GM21515 (cell line): ENCODE measurements around the gene EEFSEC.

Source experiments
- ATAC-seq: cut with Tn5 transposase; IDR thresholded peaks from one replicate; pipeline ENCODE4 v1.9.1; 2021; ENCODE audit not compliant: unreplicated experiment

Gene EEFSEC

DNA sequence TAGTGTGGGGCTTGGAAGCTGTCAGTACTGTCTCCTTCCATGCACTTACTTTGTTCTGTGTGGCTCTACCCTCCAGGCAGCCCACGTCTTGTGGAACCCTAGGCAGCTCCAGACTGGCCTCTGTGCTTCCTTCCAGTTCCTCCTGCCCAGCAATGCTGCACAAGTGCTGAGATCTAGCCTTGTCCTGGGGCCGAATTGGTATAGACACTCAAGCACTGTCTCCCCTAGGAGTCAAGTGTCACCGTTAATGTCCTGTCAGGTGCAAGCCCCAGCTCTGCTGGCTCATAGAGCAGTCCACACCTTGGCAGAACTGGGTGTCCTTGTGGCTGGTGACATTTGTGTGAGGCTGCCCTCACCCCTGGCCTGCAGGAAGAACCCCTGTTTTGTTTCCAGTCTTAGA, 130.1 kb downstream of the EEFSEC start:
- no peak for ATAC-seq

DNA sequence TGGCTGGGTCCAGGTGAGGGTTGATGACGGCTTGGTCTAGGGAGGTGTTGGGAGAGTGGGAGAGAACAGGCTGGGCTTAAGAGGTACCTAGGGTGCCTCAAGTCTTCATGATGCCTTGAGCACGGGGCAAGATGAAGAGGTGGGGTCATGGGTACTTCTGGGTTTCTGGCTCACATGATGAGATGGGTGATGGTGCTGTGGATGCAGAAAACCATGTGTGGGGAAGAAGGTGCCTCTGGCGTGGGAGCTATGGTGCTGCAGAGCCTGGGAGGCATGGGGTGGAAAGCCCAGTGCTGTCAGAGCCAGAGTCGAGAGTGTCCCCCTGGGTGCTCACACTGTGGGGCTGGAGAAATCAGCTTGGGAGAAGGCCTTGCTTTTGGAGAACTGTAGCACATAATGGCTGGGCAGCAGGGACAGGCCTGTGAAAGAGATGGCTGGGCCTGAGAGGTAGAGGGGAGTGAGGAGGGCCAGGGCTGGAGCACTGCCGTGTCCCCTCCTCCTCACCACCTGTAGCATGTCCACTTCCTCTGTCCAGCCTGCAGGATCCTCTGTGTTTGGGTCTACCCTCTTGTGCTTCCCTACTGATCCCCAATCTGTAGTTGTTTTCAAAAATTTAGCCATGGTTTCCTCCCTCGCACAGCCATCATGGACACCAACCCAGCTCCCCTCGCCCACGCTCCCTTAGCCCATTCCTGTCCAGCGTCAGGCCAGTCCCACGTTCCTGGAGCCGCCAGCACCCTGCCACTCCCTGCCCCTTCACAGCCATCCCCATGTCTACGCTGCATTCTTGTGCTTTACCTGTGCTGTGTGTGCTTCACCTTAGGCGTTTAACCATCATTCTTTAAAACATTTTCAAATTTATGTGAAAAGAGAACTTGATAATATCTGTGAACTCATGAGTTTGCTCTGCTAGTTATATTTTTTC, 132.0 kb downstream of the EEFSEC start:
- ATAC-seq: no peak

DNA sequence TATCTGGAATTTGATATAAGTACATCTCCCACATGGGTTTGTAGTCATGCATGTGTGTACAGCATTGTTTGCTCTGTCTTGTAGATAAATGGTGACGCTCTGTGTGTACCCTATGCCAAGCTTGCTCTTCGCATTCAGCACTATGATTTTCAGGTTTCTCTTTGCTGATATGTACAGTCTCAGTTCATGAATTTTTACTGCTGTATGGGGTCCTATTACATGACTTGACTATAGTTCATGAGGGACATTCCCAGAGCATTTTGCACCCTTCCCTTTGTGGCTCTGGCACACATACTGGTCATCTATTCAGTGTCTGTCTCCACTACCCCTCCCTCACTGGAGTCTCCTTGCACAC, 132.7 kb downstream of the EEFSEC start:
- ATAC-seq: no peak

DNA sequence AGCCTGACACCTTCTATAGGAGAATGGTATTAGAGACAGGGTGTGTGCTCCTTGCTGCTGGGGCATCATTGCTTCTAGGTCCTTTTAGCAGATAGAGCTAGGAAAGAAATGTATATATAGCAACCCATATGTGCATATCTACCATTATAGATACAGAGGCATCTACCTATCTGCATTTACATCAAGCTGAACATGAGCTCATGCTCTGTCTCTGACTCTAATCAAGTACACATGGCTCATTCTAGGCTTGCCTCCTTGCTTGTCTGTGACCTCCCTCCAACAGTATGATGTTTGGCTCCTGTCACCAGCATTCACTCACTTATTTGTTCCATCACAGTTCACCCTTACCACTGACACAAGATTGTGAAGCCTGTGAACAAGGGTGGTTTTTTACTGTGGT, 133.4 kb downstream of the EEFSEC start:
- ATAC-seq: no peak

DNA sequence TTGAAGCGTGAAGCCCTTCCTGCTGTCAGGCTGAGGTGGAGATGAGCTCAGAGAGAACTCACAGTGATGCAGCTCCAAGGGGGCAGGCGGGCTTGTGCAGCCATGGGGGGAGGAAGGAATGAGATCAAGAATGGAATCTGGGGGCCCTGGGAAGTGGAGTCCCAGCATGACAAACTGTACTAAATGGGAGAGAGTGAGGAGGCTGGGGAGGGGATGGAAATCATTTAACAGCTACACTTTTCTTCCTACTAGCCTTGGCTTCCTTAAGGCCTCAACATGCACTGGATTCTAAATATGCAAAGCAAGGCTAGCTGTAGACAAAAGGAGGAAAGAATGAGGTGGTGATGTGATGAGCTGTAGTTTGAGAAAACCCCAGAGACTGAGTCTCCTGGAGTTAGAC, 133.9 kb downstream of the EEFSEC start:
- no peak for ATAC-seq

DNA sequence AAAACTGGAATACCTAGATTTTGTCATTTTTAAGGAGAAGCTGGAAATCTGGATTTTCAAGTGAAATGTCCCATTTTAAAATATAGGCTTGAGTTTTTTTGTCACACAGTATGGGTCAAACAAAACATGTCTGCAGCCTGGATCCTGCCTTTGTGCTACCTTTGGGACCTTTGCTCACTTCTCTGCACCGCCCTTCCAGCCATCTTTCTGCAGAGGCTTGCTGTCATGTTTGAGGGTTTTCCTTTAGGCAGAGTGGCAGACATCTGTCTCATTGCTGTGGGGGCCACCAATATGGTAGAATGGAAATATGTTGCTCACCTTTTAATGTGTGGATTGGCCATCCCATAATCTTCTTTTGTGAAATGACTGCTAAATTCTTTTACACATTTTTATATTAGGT, 136.3 kb downstream of the EEFSEC start:
- ATAC-seq: no peak

DNA sequence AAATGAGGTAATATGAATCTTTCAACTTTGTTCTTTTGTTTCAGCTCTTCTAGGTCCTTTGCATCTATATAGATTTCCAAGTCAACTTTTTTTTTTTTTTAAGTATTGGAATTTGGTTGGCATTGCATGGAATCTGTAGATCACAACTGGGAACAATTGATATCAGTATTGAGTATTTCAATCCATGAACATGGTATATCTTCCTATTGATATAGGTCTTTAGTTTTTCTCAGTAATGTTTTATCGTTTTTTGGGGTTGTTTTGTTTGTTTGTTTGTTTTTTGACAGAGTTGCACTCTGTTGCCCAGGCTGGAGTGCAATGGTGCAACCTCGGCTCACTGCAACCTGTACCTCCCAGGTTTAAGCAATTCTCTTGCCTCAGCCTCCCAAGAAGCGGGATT, 137.2 kb downstream of the EEFSEC start:
- no peak for ATAC-seq

DNA sequence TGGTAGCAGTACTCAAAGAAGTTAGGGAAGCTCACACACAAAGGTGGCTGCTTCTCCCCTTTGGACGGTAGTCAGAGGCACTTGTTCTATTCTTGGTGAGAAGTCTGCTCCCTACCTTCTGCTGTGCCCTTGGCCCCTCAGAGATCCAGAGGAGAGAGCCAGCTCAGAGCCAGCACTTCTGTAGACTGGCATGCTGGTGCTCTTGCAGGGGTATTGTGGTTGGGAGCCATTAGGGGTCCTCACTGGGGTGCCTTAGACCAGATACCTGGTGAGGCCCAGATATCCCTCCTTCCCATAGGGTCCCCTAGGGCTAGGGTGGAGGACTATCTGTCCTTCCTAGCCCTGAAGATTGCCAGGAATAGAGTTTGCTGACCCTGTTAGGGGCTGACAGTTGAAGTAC, 140.6 kb downstream of the EEFSEC start:
- no peak for ATAC-seq

DNA sequence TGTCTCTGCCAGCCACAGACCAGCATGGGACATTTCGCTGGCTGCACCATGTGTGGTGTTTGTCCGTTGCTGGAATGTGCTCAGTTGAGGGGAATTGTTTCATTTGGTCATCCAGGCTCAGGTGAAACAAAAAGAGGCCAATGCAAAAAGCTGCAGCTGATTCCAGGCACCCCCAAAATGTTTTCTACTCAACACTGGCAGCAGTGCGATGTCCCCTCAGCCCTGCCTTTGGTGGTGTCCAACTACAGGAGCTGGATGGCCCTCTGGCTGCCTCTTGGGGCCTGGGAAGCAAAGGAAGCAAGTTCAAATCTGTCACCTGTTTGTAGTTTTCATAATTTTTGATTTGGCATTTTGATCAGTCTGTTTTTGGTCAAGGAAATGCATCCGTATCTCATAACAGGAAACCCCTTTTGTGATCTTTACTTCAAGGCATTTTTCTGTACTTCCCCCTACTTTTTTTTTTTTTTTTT, 141.8 kb downstream of the EEFSEC start:
- no peak for ATAC-seq

DNA sequence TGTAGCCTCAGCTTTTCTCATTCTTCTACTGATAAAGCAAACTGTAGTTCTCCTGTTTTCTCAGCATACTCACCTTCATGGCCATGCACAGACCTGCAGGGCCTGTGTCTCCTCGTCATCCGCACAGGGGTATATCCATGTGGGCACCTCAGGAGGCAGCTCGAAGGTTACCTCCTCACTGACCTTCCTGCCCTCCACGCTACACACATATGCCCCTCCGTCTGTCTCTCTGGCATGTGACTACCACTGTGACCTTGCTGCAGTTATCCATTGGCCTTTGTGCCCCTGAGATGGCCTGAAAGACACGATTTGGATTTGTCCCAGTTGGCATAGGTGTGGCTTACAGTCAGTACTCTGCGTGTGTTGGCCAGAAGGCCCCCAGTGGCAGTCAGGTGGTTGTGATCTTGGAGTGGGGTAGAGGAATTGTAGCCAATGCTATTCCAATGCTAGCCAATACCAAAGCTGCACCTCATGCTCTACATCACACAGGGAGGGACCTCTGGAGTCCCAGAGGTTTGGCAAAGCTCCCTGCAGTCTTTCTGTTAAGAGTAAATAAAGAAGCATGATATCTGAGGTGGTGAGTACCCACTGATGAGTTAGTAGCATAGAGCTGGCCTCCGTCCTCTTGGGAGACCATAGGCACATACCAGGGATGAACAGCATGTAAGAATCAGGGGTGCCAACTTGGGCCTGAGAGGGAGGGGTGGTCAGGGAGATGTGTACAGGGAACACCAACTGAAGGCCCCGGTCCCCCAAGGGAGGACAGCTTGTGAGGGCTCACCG, 143.4 kb downstream of the EEFSEC start:
- ATAC-seq: no peak

DNA sequence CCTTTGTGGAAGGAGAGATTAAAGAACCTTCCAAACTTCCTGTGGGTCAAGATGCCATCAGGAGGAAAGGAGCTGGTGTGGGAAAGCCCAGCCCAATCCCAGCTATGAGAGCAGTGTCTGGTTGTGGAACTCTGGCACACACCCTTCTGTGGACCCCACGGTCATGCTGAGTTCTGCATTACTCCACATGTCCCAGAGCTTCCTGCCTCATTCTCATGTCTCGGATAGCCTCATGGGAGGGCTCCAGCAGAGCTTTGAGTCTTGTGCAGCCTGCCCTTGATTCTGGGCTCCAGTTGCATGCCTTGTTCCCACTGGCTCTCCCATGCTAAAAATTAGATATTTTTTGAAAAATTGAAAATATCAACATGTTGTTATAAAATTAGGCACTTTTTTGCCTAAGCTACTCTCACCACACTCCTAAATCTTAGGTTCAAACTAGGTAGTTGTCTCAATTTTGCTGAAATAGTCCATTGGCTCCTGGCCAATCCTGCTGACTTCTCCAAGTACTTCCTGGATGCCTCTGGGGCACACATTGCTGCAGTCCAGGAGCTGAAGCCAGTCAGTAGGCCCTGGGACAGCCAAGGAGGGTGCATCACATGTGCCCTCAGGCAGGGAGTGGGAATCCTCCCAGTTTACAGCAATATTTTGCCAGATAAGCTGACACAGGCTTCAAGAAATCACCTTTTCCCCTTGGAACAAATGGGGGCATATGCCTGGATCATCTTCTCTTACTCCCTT, 144.3 kb downstream of the EEFSEC start:
- ATAC-seq: no peak

DNA sequence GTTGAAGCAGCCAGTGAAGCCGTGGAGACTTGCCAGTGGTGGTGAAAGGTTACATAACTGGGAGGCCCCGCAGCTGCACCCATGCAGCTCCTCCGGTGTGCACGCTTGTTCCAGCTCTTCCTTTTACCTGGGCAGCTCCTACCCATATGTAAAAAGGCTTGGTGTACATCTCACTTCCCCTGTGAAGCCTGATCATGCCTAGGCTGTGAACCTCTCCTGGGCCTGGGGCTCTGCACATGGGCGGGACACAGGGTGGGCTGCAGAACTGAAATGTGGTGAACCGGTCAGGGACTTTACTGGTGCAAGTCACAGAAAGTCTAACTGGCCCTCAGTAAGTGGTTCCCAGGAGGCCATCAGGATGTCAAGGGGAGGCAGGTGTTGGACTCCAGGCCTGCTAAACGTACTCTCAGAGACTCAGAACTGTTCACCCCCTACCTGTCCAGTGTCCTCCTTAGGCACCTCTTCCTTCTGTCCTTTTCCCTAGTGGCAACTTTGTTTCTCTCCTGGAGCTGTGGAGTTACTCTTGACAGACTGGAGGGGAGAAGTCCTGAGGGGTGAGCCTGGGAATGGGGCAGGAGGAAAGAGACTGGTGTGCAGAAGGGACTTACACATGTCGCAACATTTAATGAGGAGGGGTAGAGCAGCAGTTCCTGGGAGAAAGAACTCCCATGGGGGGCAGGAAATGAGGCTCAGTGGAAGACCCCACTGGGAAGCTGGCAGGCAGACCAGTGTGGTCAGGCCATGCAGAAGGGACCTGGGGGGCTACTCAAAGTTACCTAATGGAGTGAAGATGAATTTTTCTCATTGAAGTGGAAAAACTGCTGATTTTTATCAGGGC, 148.1 kb downstream of the EEFSEC start:
- no peak for ATAC-seq

DNA sequence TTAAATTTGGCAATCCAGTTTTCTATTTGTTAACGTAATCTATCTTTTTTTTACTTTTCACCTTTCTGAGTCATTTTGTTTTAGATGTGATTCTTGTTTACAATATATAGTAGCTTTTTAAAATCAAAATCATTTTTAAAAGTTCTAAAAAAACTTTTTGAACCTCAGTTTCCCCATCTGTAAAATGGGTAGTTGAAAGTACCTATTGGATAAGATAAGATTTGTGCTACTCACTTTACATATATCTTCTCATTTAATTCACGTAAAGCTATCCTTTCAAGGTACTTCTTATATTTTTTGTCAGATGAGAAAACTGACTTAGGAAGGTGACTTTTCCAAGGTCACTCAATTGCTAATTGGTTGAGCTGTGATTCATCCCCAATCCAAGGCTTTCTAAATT, 153.2 kb downstream of the EEFSEC start:
- ATAC-seq: no peak

DNA sequence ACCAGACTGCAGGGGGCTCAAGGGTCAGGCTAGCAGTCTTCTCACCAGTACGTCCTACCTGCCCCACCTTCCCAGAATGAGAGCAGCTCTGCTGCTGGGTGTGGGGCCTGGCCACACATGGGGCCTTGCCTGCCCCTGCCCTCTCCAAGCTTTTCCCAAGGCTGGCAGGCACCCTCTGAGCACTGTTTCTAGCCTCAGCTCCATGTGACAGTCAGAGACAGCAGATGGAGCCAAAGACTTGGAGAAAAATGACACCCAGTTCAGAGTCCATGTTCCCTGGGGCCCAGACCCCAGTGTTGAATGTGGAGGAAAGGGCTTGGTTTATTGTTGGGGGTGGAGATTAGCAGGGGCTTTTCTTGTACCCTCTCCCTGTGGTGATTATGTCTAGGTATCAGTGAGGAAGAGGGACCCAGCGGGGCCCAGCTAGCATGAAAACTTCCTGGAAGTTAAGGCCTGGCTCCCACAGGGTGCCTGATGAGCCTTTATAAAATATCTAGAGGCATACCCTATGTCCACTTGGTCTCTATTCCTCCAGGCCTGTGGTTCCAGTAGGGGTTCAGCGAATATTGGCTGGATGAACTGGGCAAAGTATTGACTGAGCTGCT, 153.8 kb downstream of the EEFSEC start:
- no peak for ATAC-seq

DNA sequence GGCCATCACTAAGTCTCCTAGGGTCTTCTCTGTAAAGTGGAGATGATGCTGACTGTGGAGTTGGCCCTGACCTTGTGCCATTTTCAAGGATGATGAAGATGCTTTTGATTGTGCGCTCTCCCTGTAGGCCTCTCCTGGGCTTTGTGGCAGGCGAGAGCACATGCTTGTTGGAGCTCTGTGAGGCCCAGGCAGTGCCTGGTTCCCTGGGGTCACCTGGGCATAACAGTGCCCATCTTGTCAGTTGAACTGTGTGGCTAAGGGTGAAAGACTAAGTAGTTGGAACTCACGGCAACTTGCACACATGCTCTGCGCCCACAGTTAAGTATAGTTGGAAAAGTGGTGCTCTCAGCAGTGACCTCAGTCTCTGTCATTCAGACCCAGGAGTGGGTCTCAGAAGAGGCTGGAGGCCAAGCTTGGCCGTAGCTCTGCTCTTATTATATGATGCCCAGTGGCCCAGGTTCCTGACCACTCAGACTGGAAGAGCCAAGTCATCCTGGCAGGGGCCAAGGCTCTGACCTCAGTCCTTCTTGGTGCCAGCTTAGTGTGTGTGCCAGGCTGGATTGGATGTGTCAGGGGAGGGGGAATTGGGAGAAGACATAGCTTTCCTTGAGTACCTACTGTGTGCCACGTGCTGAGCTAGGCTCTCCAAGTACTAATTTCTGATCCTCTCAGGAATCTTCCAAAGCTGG, 154.6 kb downstream of the EEFSEC start:
- ATAC-seq: no peak

DNA sequence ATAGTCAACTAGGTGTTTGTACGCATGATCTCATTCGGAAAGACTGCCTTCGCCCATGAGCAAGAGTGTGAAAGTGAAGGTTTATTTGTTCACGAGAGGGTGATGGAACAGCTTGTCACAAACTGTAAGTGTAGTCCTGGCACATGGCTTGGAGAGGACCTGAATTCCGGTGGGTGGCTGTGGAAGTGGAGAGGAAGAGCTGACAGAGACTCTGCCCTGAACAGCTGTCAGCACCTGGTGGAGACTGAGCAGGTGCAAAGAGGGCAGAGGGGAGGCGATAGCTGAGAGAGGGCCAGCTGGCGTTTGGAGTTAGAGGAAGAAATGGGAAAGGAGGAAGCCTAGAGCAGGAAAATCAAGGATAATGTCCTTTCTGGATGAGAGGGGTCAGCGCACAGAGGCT, 155.7 kb downstream of the EEFSEC start:
- no peak for ATAC-seq

DNA sequence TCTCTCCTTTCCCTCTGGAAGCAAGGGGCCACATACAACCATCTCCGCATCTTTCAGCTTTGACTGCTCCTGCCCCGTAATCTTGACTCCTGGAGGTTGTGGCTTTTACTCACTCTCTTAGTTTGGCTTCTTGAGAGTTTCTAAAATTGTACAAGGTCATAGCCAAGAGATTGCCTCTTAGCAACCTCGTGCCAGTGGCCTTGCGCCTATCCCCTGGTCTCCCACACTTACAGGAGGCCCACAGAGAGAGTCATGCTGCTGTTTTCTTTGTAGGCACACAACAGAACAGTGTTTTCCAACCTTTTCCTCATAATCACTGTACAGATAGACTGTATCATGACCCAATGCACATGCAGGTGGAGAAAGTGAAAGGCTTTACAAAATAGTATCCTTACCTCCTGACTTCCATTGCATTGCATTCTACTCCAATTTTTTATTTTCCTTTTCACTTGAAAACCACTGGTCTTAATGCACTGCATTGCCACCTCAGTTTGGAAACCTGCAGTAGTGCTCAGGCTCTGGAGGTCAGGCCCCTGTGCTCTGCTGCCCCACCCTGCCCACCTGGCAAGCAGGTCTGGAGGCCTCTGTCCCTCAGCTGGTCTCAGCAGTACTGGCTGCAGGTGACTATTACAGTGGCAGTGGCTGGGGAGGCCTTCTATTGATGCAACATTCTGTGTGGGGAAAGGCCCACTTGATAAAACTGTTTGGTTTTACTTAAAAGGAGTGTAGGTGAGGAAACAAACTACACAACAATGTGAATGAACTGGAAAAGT, 157.2 kb downstream of the EEFSEC start:
- ATAC-seq: no peak

DNA sequence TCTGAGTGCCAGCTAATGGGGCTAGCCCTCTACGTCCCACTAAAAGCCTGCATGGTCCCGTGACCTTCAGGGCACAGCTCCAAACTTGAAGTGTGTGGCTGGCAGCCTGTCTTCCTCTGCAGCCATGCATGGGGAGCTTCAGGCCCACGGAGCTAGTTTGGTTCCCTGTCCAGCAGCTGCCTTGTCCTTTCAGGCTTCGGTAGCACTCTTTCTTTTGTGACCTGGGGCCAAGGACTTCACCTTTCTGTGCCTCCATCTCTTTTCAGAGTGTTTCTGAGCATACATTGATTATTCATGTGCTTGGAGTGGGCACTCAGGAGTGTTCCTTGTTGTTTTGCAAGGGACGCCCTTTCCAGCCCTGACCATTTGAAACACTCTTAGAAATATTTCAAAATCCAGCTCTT, 158.2 kb downstream of the EEFSEC start:
- ATAC-seq: no peak

DNA sequence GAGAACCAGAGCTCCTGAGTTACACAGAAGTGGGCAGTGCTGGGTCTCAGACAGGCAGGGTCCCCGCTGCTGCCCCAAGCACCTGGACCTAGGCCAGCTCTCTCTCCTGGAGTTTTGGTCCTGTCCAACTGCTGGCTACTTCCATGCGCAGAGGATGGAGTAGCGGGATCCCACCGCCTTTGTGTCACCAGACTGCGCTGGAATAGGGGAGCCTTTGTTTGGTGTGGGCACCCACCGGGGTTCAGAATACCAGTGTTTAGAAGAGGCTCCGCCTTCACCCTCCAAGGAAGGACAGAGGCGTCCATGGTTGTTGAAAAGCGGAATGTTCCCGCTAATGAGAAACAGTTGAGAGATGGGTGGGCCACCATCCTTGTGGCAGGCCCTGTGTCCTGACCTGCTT, 159.0 kb downstream of the EEFSEC start:
- no peak for ATAC-seq
